Hindlimb muscle (tissue), 1 donor: ENCODE data around the gene CYTH3. TPM values are rescaled to one million over a fixed set of nuclear protein-coding genes. Genes with fewer than 3 reads are reported as not detected.
"Not testable (repeated sequence)": the region's sequence is repeated elsewhere in the genome, so short reads cannot be mapped to it uniquely, and the experiment has no call there.

Experiments
- DNase-seq: peaks from one replicate; pipeline ENCODE4 v3.0.0-alpha.2; 2013
- polyA plus RNA-seq: library from polyadenylated mRNA; unstranded; fragments of 120-200 nt; gene quantifications from one replicate; pipeline ENCODE4 v1.2.1, GENCODE V29; 2013; ENCODE audit not compliant: insufficient read length

CYTH3 gene
- polyA plus RNA-seq, 1 donor: 43.3 TPM

GRCh38 chr7:6164491-6164890, 107.9 kb downstream of the CYTH3 start:
- DNase-seq: no peak

DNA sequence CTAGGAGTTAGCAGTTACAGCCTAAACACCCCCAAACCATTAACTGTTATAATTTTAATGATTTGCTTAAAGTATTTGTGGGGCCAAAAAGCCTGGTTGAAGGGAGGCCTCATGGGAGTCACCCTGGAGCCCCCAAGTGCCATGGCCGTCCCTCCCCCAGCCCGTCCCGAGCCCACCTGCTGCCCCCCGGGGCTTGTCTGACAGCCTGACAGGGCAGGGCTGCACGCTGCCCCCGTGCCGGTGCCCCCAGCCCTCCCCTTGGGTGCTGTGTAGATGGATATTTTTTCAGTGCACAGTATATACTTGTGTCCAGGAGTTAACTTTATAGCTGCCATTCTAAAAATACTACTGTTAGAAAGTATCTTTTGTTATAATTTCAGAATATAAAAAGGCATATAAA, 108.4 kb downstream of the CYTH3 start:
- no peak for DNase-seq

DNA sequence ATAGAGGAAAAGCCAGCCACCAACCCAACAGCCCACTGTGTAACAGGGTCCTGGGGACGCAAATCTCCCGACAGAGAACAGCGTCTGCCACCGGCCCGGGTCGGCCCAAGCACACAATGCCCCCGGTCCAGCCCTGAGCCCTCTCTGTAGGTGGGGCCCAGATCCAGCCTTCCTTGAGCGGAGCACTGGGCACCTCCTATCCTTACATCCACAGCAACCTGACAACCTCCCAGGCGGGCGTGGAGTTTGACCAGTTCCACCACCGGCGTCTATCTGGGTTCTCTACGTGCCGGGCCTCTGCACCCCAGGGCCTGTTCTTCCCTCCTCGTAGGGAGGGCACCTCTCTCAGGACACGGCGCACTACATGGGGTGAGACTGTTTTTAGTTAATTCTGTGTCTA, 109.0 kb downstream of the CYTH3 start:
- no peak for DNase-seq

DNA sequence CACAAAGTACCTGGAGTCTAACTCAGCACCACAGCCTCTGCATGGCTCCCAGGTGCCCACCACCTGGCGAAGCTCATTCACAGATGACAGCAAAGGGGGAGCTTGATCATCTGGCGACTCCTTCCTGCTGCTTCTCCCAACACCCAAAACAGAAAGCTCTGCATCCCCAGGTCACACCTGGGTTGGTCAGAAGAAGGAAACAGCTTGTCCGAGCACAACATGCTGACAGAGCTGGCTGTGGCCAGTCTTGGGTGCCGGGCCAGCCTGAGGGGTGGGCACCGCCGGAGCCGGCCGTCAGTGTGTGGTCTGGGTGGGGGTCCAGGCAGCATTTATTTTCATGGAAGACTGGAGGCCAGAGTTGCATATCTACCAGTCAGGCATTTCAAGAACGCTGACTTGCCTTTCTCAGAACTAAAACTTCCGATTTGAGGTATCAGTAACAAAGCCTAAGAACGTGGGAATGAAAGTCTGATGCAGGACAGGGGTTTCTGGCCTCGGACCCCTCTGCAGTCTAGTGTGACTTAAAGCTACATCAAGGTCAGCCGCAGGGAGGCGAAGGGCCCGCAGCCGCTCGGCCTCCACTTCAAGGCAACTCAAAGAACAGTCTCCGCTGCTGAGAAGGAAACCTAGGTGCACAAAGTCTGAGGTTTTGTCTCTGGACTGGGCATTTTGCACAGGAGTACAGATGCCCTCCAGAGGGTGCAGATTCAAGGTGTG, 109.6 kb downstream of the CYTH3 start:
- DNase-seq: no peak

DNA sequence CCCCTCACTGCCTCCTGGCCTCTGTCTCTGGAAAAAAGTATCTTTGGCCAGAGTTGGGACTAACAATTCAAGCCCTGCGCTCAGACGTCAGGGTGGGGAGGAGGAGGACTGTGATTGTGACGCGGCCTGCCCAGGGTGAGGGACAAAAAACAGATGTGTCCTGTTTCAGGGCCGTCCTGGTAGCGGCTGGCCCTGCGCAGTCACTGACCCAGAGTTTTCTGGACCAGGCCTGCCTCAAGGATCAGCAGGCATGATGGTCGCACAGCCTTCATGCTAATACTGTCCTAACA, 110.1 kb downstream of the CYTH3 start:
- peak; percentile 86 for DNase-seq

DNA sequence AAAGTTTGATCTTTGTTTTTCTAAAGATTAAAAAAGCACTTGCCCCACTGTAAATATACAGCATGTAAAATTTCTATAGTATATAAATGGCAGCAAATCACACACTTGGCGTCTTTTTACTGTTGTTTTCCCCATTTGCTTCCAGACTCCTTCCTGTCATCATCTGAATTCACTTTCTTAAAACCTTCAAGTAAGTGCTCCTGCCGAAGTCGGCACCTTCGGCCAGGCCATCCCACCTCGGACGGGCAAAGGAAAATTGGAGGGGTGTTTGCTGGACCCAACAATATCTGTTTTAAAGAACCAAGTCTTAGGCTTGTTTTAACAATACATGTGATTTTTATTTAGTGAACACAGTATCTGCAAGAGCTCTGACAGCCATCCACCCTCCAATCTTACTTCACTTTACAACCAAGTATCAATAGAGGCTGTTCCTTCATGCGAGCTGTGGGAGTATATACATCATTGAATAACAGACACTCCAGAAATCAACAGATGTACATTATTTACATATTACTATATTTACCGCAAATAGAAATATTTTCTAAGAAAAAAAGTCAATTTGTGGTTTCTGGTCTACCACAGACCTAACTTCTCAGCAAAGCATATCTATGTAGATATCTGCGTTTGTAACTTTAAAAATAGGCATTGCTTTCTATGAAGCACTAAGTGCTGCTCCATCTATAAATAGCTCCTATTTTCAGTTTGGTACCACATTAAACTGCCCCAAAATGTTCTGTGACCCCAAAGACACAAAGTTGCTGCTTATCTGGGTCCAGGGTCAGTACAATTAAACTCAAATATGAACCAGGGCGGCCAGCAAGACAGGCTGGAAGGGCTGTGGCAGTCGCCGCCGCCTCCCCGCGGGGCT, 110.7 kb downstream of the CYTH3 start:
- no peak for DNase-seq

DNA sequence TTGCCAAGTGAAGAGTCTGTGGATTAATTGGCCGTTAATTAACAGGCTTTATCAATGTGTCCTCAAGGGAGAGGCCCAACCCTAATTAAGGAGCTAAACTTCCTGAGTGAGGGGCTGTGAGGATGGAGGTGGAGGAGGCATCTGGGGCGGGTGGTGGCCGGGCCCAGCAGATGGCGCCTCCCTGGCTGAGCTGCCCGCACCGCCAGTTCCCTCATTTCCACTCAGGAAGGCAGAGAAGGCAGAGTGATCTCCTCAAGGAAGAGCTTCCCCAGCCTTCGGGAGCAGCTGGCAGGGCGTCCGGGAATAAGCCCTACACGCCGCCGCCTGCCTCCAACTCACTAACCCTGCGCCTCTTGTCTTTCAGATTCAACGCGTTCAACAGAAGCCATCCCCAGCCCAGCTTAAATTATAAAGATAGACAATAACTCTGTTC, 112.2 kb downstream of the CYTH3 start:
- DNase-seq: peak; percentile 72

DNA sequence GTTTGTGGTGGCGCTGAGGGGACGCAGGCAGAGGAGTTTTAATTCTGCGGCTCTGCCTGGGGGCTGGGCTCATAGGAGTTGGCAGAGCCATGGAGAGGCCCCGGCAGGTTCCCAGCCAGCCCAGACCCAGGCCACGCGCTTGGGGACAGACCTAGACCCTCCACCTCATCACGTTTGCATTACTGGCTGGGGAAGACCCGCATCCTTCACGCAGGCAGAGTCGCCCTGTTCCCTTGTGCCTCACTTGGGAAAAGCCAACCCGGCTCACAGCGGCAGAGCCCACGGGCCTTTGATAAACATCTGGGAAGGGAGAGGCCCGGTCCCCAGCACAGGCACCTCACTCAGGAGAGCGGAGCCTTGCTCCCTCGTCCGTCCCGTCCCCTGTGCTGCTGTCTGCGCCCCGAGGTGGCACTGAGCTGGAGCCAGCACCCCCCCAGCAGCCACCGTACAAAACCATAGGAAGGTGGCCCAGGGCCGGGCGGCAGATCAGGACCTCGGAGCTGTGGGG, 112.8 kb downstream of the CYTH3 start:
- DNase-seq: no peak

GRCh38 chr7:6159097-6159483, 113.3 kb downstream of the CYTH3 start:
- DNase-seq: no peak

GRCh38 chr7:6158424-6159096, 113.9 kb downstream of the CYTH3 start:
- no peak for DNase-seq

DNA sequence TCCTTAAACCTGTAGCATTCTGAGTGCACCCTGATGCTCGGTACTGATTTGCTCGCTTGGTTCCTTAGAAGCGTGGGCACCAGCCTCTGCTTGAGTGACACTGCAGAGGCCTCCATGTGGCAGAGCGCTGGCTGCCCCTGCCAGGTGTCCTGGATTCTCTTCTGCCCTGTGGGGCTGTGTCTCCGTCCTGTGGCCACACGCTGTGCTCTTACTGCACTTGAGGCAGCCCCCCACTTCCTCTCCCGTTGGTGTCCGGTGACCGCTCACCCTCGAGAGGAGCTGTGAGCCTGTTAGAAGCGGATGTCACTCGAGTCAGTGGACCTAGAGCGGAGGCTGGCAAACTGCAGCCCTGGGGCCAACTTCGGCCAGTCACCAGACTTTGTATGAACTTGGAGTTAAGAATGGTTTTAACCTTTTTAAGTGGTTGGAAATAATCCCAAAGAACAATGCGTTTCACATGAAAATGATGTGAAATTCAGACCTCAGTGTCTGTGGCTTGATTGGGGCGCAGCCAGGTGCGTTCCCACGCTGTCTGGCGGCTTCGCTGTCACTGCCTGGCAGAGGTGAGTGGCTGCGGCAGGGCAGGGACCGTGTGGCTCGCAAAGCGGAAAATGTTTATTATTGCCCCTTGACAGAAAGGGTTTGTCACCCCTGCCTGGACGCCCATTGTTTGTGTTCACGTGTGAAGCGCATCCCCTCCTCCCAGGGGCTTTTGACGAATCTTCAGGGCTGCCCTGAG, 114.6 kb downstream of the CYTH3 start:
- DNase-seq: no peak

GRCh38 chr7:6156734-6157133, 115.7 kb downstream of the CYTH3 start:
- no peak for DNase-seq

GRCh38 chr7:6155596-6155995, 116.8 kb downstream of the CYTH3 start:
- no peak for DNase-seq

GRCh38 chr7:6154542-6155404, 117.7 kb downstream of the CYTH3 start:
- no peak for DNase-seq

GRCh38 chr7:6153646-6154541, 118.5 kb downstream of the CYTH3 start:
- no peak for DNase-seq

GRCh38 chr7:6151994-6152735, 120.3 kb downstream of the CYTH3 start:
- DNase-seq: no peak

DNA sequence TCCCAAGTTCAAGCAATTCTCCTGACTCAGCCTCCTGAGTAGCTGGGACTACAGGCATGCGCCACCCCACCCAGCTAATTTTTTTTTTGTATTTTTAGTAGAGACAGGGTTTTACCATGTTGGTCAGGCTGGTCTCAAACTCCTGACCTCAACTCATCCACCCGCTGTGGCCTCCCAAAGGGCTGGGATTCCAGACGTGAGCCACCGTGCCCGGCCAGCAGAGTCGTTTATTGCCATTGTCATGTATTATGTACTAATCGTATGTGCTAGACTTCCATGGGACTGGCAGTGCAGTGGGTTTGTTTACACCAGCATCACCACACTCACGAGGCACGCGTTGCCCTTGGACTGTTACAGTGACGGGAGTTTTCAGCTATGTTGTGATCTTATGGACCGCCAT, 120.9 kb downstream of the CYTH3 start:
- DNase-seq: not testable (repeated sequence)

GRCh38 chr7:6149996-6150395, 122.4 kb downstream of the CYTH3 start:
- DNase-seq: no peak

DNA sequence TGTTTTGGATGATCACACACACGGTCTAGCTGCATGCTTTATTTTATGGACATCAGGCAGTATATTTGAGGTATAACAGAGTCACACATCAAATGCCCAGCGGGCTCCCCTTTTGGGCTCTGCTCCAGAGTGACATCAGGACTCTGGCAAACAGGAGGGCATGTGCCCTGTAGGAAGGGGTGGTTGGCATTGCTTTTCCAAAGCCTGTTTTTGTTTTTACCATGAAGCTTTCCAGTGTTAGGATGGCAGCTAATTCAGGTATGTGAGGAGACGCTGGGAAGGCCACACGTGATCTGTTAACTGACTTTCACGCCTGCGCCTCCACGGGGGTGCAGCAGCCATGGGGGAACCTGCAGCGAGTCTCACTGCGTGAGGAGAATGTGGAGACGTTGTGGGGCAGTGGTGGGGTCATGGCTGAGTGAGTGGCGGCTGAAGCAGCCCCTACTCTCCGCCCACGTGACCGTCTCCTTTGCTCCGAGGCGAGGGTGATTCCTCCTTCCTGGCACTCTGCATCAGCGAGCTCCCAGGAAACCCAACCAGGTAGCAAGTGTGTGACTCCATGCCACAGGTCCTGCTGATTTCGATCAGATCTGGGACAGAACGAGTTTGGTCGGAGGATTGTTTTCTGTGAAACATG, 123.6 kb downstream of the CYTH3 start:
- DNase-seq: no peak
